ENCODE results near the gene GAS2L3.

The GAS2L3 gene

GRCh38 chr12:100674036-100674888 lies 100.8 kb downstream of the GAS2L3 start:
- Histone ChIP-seq H3K9me3 (ENCODE audit: control insufficient read depth in 5 of 5, low read length in 5 of 5) (no peaks in the 10 kb centered on the region), H3K27ac (ENCODE audit: low read depth, low read length) (no peak overlapping the region), H3K4me3 (ENCODE audit: low read depth in 1 of 5, low read length in 5 of 5) (no peak overlapping the region)

More at GRCh38 chr12:100674036-100674888, 100.8 kb downstream of the GAS2L3 start:
- H3K4me1 ChIP-seq (ENCODE audit: control insufficient read depth in 5 of 5, insufficient read depth in 5 of 5, low read length in 5 of 5), result peaks cover 0 to 4% (median 0%) of the 10 kb centered on the region in 5 donors
- no peak overlapping the region for H3K9ac ChIP-seq (ENCODE audit: low read length in 5 of 5)
- H3K27me3 ChIP-seq (ENCODE audit: control insufficient read depth in 5 of 5, insufficient read depth in 4 of 5, low read length in 5 of 5), result peaks cover 2 to 6% (median 4%) of the 10 kb centered on the region in 5 donors
- H3K36me3 ChIP-seq (ENCODE audit: control insufficient read depth in 5 of 5, insufficient read depth in 5 of 5, low read length in 5 of 5), result no peaks in the 10 kb centered on the region

All from subcutaneous abdominal adipose tissue (tissue), 5 donors.